ENCODE results near the gene NEK11.

Gene NEK11, protein sequence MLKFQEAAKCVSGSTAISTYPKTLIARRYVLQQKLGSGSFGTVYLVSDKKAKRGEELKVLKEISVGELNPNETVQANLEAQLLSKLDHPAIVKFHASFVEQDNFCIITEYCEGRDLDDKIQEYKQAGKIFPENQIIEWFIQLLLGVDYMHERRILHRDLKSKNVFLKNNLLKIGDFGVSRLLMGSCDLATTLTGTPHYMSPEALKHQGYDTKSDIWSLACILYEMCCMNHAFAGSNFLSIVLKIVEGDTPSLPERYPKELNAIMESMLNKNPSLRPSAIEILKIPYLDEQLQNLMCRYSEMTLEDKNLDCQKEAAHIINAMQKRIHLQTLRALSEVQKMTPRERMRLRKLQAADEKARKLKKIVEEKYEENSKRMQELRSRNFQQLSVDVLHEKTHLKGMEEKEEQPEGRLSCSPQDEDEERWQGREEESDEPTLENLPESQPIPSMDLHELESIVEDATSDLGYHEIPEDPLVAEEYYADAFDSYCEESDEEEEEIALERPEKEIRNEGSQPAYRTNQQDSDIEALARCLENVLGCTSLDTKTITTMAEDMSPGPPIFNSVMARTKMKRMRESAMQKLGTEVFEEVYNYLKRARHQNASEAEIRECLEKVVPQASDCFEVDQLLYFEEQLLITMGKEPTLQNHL

DNA sequence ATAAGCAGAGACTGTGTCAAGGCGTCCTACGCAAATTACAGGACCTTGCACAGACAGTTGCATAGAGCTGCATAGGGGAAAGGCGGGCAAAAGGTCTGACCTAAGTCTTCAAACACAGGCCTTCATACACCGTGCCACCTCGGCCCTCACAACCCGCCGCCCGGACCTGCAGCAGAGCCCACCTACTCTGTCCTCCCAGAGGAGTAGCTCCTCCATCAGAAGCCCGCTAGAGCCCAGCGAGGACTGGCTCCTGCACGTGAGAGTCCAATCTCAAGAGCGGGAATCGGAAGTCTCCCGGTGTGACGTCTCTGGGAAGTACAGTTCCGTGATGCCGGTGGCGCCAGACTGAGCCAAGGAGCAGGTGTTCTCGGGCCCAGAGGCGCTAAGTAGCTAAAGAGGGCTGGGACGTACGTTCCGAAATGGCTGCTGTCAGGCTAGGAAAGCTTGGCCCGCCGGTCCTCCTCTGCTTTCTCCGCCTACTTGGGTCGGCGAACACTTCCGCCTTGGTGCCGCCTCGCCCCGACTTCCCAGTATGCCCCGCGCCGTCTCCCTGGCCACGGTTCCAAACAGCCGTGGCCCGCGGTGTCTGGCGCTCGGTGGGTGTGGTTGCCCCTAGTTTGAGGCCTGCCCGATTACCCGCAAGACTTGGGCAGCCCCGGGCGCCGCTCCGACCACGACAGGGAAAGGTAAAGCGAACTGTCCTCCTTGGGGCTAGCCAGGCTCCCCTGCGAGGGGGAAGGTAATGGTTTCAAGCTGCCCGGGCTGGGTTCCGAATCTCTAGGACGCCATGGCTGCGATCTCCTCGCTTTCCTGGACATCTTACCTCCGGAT, at the start of gene NEK11, which contains the start of gene ASTE1:
TSS of gene NEK11 (plus strand) at position 557 of the 831 bp plus-strand sequence. CDS start 2,832 bp downstream, outside the sequence.
TSS of gene ASTE1 (minus strand) at position 505 of the 831 bp plus-strand sequence. CDS start 1,519 bp downstream, outside the sequence.
- Histone ChIP-seq H3K4me3 (ENCODE audit: low read depth in 1 of 5, low read length in 5 of 5) (peak within 1 kb of the TSS; percentile 82 to 99 (median 99)), H3K27ac (ENCODE audit: low read depth, low read length) (peak within 1 kb of the TSS; percentile 73), H3K9ac (ENCODE audit: low read length in 5 of 5) (peak within 1 kb of the TSS; percentile 86 to 96 (median 91)), H3K4me1 (ENCODE audit: control insufficient read depth in 5 of 5, insufficient read depth in 5 of 5, low read length in 5 of 5) (peaks cover 0 to 42% (median 25%) of the 10 kb centered on the region in 5 donors), H3K9me3 (ENCODE audit: control insufficient read depth in 5 of 5, low read length in 5 of 5) (no peaks in the 10 kb centered on the region), H3K27me3 (ENCODE audit: control insufficient read depth in 5 of 5, insufficient read depth in 4 of 5, low read length in 5 of 5) (no peaks in the 10 kb centered on the region), H3K36me3 (ENCODE audit: control insufficient read depth in 5 of 5, insufficient read depth in 5 of 5, low read length in 5 of 5) (peaks cover 0 to 12% (median 5%) of the 10 kb centered on the region in 5 donors)

DNA sequence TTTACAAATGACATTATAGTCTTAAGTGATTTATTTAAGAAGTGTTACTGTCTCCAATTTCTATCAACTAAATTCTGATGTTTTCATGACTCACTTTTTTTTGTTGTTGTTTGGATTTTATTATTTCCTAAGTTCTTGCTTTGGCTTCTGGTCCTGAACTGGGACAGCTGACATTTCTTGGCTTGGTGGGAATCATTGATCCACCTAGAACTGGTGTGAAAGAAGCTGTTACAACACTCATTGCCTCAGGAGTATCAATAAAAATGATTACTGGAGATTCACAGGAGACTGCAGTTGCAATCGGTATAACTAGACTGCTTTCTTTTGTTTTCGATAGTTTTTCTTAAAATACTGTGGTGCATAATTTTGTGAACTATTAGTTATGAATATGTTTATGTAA, 47.6 kb upstream of the NEK11 start:
- Histone ChIP-seq H3K36me3 (ENCODE audit: control insufficient read depth in 5 of 5, insufficient read depth in 5 of 5, low read length in 5 of 5) (peaks cover 10 to 33% (median 20%) of the 10 kb centered on the region in 5 donors), H3K9me3 (ENCODE audit: control insufficient read depth in 5 of 5, low read length in 5 of 5) (no peaks in the 10 kb centered on the region), H3K4me3 (ENCODE audit: low read depth in 1 of 5, low read length in 5 of 5) (no peak overlapping the region), H3K9ac (ENCODE audit: low read length in 5 of 5) (no peak overlapping the region), H3K27ac (ENCODE audit: low read depth, low read length) (peak overlapping the region; percentile 75), H3K27me3 (ENCODE audit: control insufficient read depth in 5 of 5, insufficient read depth in 4 of 5, low read length in 5 of 5) (no peaks in the 10 kb centered on the region), H3K4me1 (ENCODE audit: control insufficient read depth in 5 of 5, insufficient read depth in 5 of 5, low read length in 5 of 5) (peaks cover 0 to 7% (median 2%) of the 10 kb centered on the region in 5 donors)

GRCh38 chr3:130981469-130981868, 45.2 kb upstream of the NEK11 start:
- no peak overlapping the region for H3K4me3 ChIP-seq (ENCODE audit: low read depth in 1 of 5, low read length in 5 of 5)
- H3K9ac ChIP-seq (ENCODE audit: low read length in 5 of 5), result no peak overlapping the region
- no peaks in the 10 kb centered on the region for H3K9me3 ChIP-seq (ENCODE audit: control insufficient read depth in 5 of 5, low read length in 5 of 5)
- peaks cover 6 to 18% (median 8%) of the 10 kb centered on the region in 5 donors for H3K36me3 ChIP-seq (ENCODE audit: control insufficient read depth in 5 of 5, insufficient read depth in 5 of 5, low read length in 5 of 5)
- H3K27ac ChIP-seq (ENCODE audit: low read depth, low read length), result no peak overlapping the region
- no peaks in the 10 kb centered on the region for H3K27me3 ChIP-seq (ENCODE audit: control insufficient read depth in 5 of 5, insufficient read depth in 4 of 5, low read length in 5 of 5)
- H3K4me1 ChIP-seq (ENCODE audit: control insufficient read depth in 5 of 5, insufficient read depth in 5 of 5, low read length in 5 of 5), result peaks cover 0 to 7% (median 2%) of the 10 kb centered on the region in 5 donors

GRCh38 chr3:130990282-130990681, 36.4 kb upstream of the NEK11 start:
- no peak overlapping the region for H3K9ac ChIP-seq (ENCODE audit: low read length in 5 of 5)
- H3K36me3 ChIP-seq (ENCODE audit: control insufficient read depth in 5 of 5, insufficient read depth in 5 of 5, low read length in 5 of 5), result peaks cover 7 to 25% (median 12%) of the 10 kb centered on the region in 5 donors
- H3K9me3 ChIP-seq (ENCODE audit: control insufficient read depth in 5 of 5, low read length in 5 of 5), result no peaks in the 10 kb centered on the region
- H3K27me3 ChIP-seq (ENCODE audit: control insufficient read depth in 5 of 5, insufficient read depth in 4 of 5, low read length in 5 of 5), result no peaks in the 10 kb centered on the region
- H3K27ac ChIP-seq (ENCODE audit: low read depth, low read length), result no peak overlapping the region
- no peaks in the 10 kb centered on the region for H3K4me1 ChIP-seq (ENCODE audit: control insufficient read depth in 5 of 5, insufficient read depth in 5 of 5, low read length in 5 of 5)
- no peak overlapping the region for H3K4me3 ChIP-seq (ENCODE audit: low read depth in 1 of 5, low read length in 5 of 5)

DNA sequence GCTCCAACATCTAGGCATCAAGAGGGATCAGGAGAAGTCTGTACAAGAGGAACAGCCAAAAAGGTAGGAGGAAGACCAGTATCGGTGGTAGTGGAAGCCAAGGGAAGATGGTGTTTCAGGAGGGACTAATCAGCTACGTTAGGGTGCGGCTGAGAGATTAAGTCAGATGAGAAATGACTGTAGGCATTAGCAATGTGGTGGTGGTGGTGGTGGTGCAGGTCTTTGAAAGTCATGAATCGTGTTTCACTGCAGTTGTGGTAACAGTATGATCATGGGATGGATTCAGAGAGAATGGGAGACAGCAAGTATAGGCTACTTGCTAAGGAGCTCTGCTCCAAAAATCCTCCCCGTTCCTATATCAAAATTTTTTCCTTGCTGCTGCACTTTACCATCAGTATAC, 35.6 kb upstream of the NEK11 start:
- Histone ChIP-seq H3K4me3 (ENCODE audit: low read depth in 1 of 5, low read length in 5 of 5) (no peak overlapping the region), H3K9me3 (ENCODE audit: control insufficient read depth in 5 of 5, low read length in 5 of 5) (no peaks in the 10 kb centered on the region), H3K27me3 (ENCODE audit: control insufficient read depth in 5 of 5, insufficient read depth in 4 of 5, low read length in 5 of 5) (no peaks in the 10 kb centered on the region), H3K9ac (ENCODE audit: low read length in 5 of 5) (no peak overlapping the region), H3K36me3 (ENCODE audit: control insufficient read depth in 5 of 5, insufficient read depth in 5 of 5, low read length in 5 of 5) (peaks cover 11 to 28% (median 12%) of the 10 kb centered on the region in 5 donors), H3K27ac (ENCODE audit: low read depth, low read length) (no peak overlapping the region), H3K4me1 (ENCODE audit: control insufficient read depth in 5 of 5, insufficient read depth in 5 of 5, low read length in 5 of 5) (no peaks in the 10 kb centered on the region)

DNA sequence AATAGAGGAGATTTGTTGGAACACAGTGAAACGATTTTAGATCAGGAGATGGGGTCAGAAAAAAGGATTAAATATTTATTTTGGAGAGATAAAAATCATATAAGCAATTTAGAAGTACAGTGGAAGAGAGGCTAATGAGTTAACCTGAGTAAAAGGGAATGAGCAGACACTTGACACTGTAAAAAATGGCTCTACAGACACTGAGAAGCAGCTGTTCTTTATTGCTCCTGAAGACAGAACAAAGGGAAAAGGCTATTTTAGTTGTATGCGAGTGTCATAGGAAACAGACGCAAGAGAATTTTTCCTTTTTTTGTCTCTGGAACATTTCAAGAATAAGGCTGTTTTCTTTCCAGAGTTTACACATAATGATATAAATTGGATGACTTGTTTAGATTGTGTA, 34.3 kb upstream of the NEK11 start:
- H3K4me1 ChIP-seq (ENCODE audit: control insufficient read depth in 5 of 5, insufficient read depth in 5 of 5, low read length in 5 of 5), result no peaks in the 10 kb centered on the region
- peaks cover 12 to 31% (median 17%) of the 10 kb centered on the region in 5 donors for H3K36me3 ChIP-seq (ENCODE audit: control insufficient read depth in 5 of 5, insufficient read depth in 5 of 5, low read length in 5 of 5)
- H3K4me3 ChIP-seq (ENCODE audit: low read depth in 1 of 5, low read length in 5 of 5), result no peak overlapping the region
- no peaks in the 10 kb centered on the region for H3K27me3 ChIP-seq (ENCODE audit: control insufficient read depth in 5 of 5, insufficient read depth in 4 of 5, low read length in 5 of 5)
- no peak overlapping the region for H3K27ac ChIP-seq (ENCODE audit: low read depth, low read length)
- no peaks in the 10 kb centered on the region for H3K9me3 ChIP-seq (ENCODE audit: control insufficient read depth in 5 of 5, low read length in 5 of 5)
- H3K9ac ChIP-seq (ENCODE audit: low read length in 5 of 5), result no peak overlapping the region

DNA sequence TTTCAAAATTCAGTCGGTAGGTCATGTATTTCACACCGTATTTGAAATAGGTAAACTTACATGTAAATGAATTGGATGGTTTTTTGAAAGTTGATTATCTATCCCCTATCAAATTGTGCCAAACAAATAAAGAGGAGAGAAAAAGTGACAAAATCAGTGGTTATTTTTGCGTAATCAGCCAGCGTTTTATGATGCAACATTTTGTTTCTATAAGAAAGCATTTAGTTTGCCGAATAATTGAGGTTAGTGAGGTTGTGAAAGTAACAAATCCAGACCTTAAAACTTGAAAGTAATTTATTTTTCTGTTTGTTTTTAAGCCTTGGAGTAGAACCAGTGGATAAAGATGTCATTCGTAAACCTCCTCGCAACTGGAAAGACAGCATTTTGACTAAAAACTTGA, 29.4 kb upstream of the NEK11 start:
- H3K9me3 ChIP-seq (ENCODE audit: control insufficient read depth in 5 of 5, low read length in 5 of 5), result no peaks in the 10 kb centered on the region
- H3K36me3 ChIP-seq (ENCODE audit: control insufficient read depth in 5 of 5, insufficient read depth in 5 of 5, low read length in 5 of 5), result peaks cover 13 to 37% (median 21%) of the 10 kb centered on the region in 5 donors

GRCh38 chr3:131001071-131001470, 25.6 kb upstream of the NEK11 start:
- H3K27ac ChIP-seq (ENCODE audit: low read depth, low read length), result no peak overlapping the region
- H3K36me3 ChIP-seq (ENCODE audit: control insufficient read depth in 5 of 5, insufficient read depth in 5 of 5, low read length in 5 of 5), result peaks cover 18 to 47% (median 28%) of the 10 kb centered on the region in 5 donors
- no peaks in the 10 kb centered on the region for H3K9me3 ChIP-seq (ENCODE audit: control insufficient read depth in 5 of 5, low read length in 5 of 5)
- no peak overlapping the region for H3K9ac ChIP-seq (ENCODE audit: low read length in 5 of 5)
- H3K4me3 ChIP-seq (ENCODE audit: low read depth in 1 of 5, low read length in 5 of 5), result no peak overlapping the region
- no peaks in the 10 kb centered on the region for H3K27me3 ChIP-seq (ENCODE audit: control insufficient read depth in 5 of 5, insufficient read depth in 4 of 5, low read length in 5 of 5)
- peaks cover 0 to 9% (median 0%) of the 10 kb centered on the region in 5 donors for H3K4me1 ChIP-seq (ENCODE audit: control insufficient read depth in 5 of 5, insufficient read depth in 5 of 5, low read length in 5 of 5)

More for the DNA sequence above, 29.4 kb upstream of the NEK11 start:
- peaks cover 0 to 9% (median 0%) of the 10 kb centered on the region in 5 donors for H3K4me1 ChIP-seq (ENCODE audit: control insufficient read depth in 5 of 5, insufficient read depth in 5 of 5, low read length in 5 of 5)
- H3K27ac ChIP-seq (ENCODE audit: low read depth, low read length), result no peak overlapping the region
- no peak overlapping the region for H3K4me3 ChIP-seq (ENCODE audit: low read depth in 1 of 5, low read length in 5 of 5)
- H3K9ac ChIP-seq (ENCODE audit: low read length in 5 of 5), result no peak overlapping the region
- H3K27me3 ChIP-seq (ENCODE audit: control insufficient read depth in 5 of 5, insufficient read depth in 4 of 5, low read length in 5 of 5), result no peaks in the 10 kb centered on the region

DNA sequence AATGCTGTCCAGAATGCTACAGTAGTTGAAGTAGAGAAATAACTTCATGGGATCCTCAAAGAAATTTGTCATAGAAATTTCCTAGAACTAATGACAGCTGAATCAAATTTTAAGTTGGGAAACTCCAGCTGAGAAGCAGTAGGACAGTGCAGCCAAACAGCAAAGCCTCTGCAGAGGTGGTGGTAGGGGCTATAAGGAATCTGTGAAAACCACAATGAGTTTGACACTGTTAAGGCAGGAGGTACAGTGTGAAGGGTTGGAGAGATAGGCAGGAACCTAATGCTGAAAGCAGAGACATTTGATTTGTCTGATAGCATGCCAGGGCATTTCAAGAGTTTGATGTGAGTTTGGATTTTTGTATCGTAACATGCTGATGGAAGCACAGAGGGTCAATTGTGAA, 22.1 kb upstream of the NEK11 start:
- no peak overlapping the region for H3K9ac ChIP-seq (ENCODE audit: low read length in 5 of 5)
- H3K9me3 ChIP-seq (ENCODE audit: control insufficient read depth in 5 of 5, low read length in 5 of 5), result no peaks in the 10 kb centered on the region
- H3K27me3 ChIP-seq (ENCODE audit: control insufficient read depth in 5 of 5, insufficient read depth in 4 of 5, low read length in 5 of 5), result no peaks in the 10 kb centered on the region
- H3K4me1 ChIP-seq (ENCODE audit: control insufficient read depth in 5 of 5, insufficient read depth in 5 of 5, low read length in 5 of 5), result peaks cover 0 to 9% (median 0%) of the 10 kb centered on the region in 5 donors
- no peak overlapping the region for H3K27ac ChIP-seq (ENCODE audit: low read depth, low read length)
- H3K4me3 ChIP-seq (ENCODE audit: low read depth in 1 of 5, low read length in 5 of 5), result no peak overlapping the region
- H3K36me3 ChIP-seq (ENCODE audit: control insufficient read depth in 5 of 5, insufficient read depth in 5 of 5, low read length in 5 of 5), result peaks cover 18 to 38% (median 33%) of the 10 kb centered on the region in 5 donors
